GM19397 (cell line): Measurements from ENCODE around the gene MR1.

Source experiments
- ATAC-seq: cut with Tn5 transposase; IDR thresholded peaks from one replicate; pipeline ENCODE4 v1.9.1; 2021; ENCODE audit warnings: mild to moderate bottlenecking, moderate library complexity; ENCODE audit not compliant: unreplicated experiment

Gene MR1

DNA sequence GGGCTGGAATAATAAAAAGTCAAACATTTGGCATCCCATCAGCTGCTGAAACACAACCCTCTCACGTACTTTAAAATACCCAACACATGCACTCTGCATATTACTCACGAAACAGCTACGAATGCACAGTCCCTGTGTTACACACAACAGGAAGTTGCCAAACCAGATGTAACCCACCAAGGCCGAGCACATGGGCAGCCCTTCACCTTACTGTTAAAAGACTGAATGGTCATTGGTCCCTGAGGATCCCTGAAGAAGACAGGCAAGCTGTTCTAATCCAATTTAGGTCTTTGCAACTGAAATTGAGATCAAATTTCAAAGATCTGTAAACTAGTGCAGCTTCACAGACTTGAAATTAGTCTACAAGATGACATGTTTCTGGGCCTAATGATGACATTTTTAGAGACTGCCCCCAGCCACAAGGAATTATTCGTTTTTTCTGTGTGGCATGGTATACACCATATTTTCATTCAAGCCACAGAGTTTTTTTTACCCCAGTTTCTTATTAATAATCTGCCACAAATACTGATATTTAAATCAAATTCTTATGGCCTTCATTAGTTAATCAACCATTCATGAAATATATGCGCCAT, 29.1 kb downstream of the MR1 start:
- peak; percentile 66 for ATAC-seq

- no peak for ATAC-seq
Measured at GRCh38 chr1:181064011-181064623, 30.3 kb downstream of the MR1 start.

DNA sequence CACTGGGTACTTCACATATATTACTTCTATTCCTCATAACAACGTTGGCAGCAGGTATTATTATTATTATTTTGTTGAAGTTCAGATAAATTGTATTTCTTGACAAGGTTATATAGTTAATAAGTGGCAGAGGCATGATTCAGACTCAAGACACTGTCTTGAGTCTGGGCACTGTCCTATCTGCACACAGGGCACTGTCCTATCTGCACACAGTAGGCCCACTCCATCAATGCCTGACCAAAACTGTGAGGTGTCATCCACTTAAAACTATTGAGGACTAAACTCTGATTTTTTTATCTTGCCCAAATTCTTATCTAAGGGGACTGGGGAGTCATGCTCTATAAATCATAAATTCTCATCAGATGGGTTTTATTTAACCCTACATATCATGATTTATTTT, 30.9 kb downstream of the MR1 start:
- ATAC-seq = no peak

- ATAC-seq = no peak
Measured at GRCh38 chr1:181073638-181074037, 39.9 kb downstream of the MR1 start.

DNA sequence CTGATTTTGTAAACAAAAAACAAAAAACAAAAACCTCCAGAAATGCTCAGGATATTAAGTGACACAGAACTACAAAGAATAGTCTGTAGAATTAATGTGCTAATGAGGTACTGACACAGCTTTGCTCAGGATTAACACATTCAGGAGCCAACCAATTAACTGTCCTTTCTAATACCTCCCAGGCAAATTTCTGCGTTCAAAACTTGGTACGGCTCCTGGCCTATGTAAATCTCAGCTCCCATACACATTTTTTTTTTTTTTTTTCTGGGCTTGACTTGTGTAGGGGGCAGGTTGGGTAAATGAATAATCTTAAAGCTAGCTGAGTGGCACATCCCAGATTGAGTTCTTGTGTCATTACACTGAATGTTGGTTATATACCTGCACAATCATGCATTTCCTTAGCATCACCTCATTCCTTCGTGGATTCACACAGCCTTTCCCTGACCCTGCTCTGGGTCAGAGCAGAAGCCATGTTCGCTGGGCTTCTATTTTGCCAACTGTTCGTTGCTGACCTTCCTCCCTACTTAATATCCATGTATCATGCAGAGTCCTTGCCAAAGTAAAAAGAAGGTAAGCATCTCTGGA, 42.1 kb downstream of the MR1 start:
- no peak for ATAC-seq

DNA sequence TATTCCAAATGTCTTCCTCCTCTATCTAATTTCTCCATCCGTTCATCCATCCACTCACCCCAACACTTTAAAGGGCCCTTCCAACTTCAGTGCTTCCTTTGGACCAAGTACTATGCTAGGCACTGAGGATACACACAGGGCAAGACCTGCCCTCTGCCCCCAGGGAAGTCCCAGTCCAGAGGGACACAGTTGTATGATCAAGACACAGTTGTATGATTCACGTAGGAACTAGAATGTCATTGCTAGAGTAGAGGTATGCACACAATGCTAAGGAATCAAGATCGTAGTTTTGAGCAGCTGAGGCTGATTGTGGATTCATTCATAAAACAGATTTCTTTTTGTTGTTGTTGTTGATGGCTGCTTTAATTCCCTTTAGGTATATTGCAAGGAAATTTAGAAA, 43.1 kb downstream of the MR1 start:
- ATAC-seq = no peak

- ATAC-seq = no peak
Measured at GRCh38 chr1:181077576-181078242, 43.9 kb downstream of the MR1 start.

- ATAC-seq = no peak
Measured at GRCh38 chr1:181079382-181079781, 45.6 kb downstream of the MR1 start.

GRCh38 chr1:181079920-181080319, 46.1 kb downstream of the MR1 start:
- no peak for ATAC-seq

GRCh38 chr1:181080556-181080955, 46.8 kb downstream of the MR1 start:
- no peak for ATAC-seq

GRCh38 chr1:181081395-181081794, 47.6 kb downstream of the MR1 start:
- ATAC-seq = no peak

GRCh38 chr1:181083842-181084605, 50.2 kb downstream of the MR1 start:
- peak; percentile 34 for ATAC-seq

DNA sequence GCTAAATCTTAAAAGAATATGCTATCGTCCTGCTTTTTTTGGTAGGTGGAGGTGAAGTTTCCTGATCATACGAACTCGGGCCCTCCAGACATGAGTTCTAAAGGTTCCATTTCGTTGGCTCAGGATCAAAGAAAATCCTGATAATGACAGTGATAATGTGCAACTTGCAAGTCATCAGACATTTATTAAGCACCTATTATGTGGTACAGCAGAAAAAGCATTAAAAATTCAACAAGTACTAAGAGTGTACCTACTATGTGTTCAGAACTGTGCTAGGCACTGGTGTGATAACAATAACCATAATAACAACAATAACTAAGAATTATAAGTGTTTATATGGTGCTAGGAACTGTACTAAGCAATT, 50.8 kb downstream of the MR1 start:
- no peak for ATAC-seq

- ATAC-seq = no peak
Measured at GRCh38 chr1:181086091-181086490, 52.3 kb downstream of the MR1 start.

GRCh38 chr1:181086926-181087325, 53.1 kb downstream of the MR1 start:
- no peak for ATAC-seq

DNA sequence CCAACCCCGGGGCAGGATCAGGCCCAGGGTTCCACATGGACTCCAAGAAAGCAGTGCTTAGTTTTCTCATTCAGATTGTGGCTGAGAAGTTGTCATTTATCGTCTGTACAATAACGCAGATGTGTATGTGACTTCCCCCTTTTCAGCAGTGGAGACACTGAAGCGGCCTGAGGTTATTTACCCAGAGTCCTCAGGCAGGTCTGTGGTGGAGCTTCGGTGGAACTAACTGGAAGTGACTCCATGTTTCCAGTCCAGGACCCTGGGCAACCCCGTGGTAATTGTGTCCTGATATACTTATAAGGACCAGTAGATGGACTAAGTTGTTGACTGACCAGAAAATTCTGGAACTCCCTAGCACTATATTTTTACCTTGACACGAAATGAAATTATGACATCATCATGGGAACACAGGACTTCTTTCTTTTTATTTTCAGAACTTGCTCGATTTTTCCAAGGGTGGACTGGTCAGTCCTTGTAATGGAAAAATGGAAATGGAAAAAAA, 53.7 kb downstream of the MR1 start:
- ATAC-seq = no peak

GRCh38 chr1:181088079-181089016, 54.6 kb downstream of the MR1 start, which contains the start of gene IER5:
TSS of gene IER5 (plus strand) at chr1:181088700. CDS start at chr1:181088903, 203 bp downstream.
- ATAC-seq = peak; percentile 76

DNA sequence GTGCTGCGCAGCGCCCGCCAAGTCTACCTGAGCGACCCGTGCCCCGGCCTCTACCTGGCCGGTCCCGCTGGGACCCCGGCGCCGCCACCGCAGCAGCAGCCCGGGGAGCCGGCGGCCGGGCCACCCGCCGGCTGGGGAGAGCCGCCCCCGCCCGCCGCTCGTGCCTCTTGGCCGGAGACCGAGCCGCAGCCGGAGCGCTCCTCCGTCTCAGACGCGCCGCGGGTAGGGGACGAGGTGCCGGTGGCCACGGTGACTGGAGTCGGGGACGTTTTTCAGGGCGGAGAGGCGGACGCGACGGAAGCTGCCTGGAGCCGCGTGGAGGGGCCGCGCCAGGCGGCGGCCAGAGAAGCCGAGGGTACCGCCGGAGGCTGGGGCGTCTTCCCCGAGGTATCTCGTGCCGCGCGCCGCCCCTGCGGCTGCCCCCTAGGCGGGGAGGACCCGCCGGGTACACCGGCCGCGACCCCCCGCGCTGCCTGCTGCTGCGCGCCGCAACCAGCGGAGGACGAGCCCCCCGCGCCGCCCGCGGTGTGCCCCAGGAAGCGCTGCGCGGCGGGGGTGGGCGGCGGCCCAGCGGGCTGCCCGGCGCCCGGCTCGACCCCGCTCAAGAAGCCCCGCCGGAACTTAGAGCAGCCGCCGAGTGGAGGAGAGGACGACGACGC, 55.4 kb downstream of the MR1 start:
- peak; percentile 8 for ATAC-seq
